ENCODE results near the gene VEGFA.
"Not testable (repeated sequence)": the region's sequence is repeated elsewhere in the genome, so short reads cannot be mapped to it uniquely, and the experiment has no call there.

Gene VEGFA

DNA sequence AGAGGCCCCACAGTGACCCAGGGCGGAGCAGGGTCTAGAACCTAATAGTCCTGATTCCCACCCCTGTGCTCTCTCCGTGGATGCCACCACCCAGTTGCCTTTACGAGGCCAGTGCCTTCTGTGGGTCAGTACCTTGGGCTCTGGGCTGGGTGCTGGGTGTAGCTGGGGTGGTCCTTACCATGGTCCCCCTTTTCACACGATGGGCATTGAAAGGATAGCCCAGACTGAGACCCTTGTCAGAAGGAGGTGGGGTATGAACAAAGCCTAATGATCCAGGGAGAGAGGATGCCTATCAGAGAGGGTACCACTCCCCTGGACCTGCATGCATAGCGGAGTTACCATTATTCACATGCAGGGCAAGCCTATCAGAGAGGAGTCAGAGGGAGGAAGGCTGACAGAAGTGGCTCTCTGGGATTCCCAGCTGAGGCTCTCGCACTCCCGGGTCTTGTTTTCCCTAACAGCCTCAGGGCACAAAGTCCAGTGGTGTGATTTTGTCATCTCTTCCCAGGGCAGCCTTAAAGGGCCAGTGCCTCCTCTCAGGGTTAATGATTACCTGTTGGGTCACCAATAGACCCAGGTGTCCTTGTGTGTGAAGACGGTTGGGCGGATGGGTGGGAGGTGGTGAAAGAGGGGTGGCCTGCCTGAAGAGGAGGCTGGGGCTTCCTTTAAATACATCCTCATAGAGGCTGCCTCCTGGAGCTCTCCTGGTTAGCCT is 36.2 kb downstream of the VEGFA start:
- no peak for DNase-seq

DNA sequence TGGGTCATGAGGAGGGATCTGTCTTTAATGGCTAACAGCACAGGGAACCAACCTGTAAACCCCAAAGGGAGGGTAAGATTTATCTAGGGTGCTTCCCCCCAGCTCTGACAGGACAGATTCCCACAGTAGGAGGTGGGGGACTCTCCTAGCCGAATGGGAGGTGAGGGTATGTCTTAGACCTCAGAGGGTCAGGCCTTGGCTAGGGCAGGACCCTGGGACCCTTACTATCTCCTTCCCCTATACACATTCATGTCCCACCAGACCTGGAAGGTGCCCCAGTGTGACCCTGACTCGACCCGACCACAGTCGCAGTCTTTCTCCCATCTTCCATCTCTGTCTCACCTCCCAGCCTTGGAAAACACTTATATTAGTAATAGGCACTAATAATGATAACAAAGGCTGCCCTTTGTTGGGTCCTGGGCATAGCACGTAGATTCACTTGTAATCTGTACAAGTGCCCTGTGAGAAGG is 36.8 kb downstream of the VEGFA start:
- DNase-seq = no peak

DNA sequence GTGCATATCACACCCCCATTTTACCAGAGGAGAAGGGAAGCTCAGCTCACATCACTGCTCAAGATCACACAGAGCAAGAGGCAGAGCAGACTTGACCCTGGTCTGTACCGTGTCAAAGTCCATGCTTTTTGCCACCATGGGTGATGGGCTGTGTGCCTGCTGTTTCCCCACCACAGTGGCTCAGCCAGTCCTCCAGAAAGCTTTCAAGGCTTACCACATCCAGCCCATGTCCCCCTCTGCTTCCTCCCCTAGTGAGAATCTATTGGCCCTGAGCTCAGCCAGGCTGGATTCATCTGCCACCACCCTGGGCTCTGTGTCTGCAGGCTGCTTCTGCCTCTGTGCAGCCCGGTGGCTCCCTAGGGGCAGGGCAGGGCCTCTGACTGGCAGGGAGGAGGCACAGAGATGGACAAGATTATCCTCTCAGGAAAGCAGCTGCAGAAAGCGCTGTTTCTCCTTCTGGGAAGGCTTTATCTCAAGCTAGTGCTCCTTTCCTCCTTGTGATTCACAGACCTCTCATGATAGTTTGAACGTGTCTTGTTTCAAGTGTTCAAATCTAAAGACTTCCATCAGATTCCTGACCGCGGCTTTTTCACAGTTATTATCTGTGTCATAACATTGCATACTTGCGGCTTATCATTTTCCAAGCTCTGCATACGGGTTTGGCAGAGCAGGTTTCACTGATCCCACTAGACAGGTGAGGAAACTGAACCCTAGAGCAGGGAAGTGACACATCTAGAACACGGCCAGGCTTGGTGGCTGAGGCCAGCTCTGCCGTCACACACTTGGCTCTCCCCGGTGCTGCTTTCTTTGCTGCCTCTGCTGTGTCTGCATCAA is 37.4 kb downstream of the VEGFA start:
- no peak for DNase-seq

- DNase-seq = no peak
These were observed 38.4 kb downstream of the VEGFA start for GRCh38 chr6:43808412-43808811.

DNA sequence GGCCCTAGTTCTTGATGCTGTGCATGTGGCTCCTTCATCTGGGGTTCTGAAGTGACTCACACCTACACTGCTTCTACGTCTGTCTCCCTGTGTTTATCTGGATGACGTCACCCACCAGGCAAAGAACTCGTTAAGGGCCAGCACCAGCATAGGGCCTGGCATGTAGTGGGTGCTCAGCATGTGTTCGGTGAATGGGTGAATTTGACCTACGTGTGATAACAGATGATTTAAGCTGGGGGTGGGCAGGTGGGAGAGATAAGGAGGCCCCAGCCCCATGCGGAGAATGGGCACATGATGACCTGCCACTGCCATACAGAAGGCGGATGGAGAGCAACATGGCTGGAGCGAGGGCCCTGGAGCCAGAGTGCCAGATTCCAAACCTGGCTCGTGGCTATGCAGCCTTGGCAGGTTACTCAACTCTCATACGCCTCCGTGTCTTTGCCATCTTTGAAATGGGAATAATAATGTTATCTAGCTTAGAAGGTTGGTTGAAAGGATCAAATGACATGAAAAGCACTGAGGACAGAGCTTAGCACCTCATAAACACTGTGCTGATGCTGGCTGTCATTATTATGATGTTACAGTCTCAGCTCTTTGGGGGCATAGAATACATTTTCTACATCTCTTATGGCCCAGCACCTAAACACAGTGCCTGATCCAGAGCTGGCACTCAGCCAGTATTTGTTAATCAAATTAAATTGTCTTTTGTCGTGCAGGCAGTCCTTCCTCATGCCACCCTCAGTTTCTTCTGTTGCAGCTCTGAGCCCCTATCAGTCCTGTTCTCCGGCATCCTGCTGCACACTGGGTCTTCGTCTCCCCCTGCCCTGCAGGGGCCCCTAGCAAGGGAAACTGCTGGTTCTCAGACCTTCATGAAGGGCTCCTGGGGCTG is 39.6 kb downstream of the VEGFA start:
- no peak for DNase-seq

- DNase-seq = no peak
These were observed 41.1 kb downstream of the VEGFA start for GRCh38 chr6:43810965-43811732.

GRCh38 chr6:43811733-43812099 is 41.7 kb downstream of the VEGFA start:
- no peak for DNase-seq

- DNase-seq = peak; percentile 48 to 75
These were observed 43.0 kb downstream of the VEGFA start for GRCh38 chr6:43812850-43813578.

GRCh38 chr6:43814111-43814510 is 44.1 kb downstream of the VEGFA start:
- DNase-seq = no peak

DNA sequence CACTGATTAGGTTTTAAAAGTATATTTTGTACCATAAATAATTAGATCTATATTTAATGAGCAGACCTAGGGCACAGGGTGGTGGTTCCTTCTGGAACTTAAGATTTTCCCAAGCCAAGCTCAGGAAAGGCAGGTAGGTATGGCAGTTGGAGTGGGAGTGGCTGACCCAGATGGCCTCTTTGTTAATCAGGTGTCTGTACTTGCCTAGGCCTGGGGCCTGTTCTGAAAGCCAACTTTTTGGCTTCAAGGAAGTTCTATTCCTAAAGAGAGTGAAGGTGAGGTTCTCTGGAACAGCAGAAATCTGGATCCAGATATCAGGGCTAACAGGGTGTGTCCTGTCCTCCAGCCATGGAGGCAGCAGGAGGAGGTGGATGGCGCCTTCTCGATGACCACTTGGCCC is 44.9 kb downstream of the VEGFA start:
- DNase-seq = no peak

DNA sequence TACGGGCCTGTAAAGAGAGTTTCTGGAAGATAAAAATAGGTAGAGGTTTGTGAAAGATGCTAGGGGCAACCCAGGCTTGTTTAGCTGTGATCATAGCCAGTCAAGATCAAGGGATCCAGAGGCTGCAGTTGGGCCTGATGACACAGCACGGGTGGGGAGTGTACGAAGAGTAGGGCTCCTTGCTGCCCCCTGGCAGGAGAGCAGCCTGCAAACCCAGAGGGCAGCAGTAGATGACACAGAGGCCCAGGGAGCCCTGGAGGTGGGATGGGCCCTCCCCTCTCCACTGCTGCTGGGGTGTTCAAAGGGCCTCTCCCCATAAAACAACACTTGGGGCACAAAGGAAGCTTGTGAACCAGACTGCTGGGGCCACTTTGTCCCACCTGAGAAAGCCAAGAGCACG is 47.2 kb downstream of the VEGFA start:
- DNase-seq = peak; percentile 29 to 52

DNA sequence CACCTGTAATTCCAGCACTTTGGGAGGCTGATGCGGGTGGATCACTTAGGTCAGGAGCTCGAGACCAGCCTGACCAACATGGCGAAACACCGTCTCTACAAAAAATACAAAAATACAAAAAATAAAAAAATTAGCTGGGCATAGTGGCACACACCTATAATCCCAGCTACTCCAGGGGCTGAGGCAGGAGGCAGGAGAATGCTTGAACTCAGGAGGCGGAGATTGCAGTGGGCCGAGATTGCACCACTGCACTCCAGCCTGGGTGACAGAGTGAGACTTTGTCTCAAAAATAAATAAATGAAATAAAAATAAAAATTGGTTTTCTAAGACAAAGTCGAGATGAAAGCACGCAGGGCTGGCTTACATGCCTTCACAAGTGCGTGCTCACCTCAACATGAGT is 49.0 kb downstream of the VEGFA start:
- DNase-seq = not testable (repeated sequence)

- no peak for DNase-seq
These were observed 49.9 kb downstream of the VEGFA start for GRCh38 chr6:43819958-43820357.

DNA sequence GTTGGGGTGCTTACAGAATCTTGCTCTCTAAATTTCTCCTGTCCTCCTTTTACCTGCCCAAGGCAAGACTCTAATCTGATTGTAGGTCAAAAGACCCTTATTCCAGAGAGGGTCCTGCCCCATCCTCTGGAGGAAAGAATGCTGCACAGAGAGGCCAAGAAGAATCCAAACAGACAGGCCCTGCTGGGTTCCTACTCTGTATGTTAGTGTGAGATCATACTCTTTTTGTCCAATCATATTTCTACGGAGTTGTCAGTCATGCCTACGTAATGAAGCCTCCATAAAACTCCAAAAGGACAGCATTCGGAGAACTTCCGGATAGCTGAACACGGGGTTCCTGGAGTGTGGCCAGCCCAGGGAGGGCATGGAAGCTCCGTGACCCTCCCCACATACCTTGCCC is 50.5 kb downstream of the VEGFA start:
- DNase-seq = no peak

DNA sequence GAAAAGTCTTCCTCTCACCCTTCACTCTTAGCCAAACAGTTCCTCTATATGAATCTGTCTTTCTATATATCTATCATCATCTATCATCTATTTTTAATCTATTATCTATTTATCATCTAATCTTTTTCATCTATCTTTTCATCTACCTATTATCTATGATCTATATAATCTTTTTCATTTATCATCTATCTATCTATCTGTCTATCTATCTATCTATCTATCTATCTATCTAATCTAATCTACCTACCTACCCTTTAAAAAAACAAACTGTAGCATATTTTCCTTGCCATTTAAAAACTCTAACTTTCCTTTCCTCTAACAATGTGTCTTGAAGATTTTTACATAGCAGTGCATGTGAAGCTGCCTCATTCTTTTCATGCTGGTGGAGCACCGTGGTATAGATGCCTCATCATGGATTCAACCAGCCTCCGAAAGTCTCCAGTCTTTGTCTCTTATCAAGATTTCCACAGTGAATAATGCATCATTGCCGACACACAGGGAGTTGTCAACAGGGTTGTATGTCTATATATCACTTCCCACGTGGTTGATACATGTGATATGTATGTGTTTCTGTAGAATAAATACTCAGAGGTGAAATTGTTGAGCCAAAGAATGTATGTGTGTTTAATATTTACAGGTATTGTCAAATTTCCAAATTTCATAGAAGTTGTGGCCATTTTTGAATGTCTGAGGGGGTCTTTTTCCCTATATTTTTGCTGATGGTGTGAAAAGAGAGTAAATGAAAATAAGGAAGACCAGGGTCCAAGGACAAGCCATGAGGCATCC is 51.3 kb downstream of the VEGFA start:
- no peak for DNase-seq

DNA sequence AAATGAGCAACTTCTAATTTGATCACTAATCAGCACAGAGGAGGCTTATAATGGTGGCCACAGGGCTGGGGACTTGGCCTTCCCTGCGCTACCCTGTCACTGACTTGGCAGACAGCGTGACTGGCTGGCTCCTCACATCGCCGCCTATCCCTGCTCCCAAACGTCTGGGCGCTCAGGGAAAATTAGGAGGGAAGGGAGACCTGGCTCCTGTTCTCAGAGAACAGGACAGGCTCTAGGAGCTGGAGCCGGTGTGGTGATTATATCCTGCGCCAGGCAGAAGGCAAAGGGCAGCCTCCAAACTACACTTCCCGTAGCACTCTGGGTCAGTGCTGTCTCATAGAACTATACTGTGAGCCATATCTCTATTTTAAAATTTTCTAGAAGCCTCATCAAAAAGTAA is 53.4 kb downstream of the VEGFA start:
- no peak for DNase-seq

DNA sequence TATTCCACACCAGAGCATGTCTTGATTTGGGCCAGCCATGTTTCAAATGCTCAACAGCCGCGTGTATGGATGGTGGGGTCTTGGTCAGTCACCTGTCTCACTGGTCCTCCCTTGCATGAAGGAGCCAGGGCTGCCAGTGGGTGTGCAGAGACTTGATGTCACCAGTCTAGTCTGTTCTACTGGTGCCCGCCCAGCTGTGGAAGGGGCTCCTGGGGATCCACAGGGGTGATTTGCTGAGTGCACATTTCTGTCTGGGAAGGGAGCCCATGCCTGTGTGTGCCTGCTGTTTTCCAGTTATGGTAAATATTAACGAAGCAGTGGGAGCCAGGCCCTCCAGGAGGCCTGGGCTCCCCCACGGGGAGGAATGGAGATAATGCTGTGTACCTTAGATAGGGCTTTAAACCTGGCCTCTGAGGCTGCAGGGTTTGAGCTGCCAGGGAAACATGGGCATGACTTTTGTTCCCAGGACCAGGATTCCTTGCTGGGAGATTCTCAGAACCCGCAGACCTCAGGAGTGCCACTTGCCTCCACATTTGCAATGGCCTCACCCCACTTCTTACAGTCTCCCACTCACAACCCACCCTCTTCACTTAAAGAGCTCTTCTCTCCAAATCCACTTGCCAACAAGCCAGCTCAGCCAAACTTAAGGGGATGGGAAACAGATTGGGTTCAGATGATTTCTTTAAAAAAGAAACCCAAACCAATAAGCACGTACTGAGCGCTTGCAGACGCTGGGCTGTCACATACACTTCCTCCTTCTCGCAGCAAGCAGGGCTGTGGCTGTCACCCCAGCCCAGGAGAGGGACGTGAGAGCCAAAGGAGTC is 54.1 kb downstream of the VEGFA start:
- peak; percentile 25 to 45 for DNase-seq

GRCh38 chr6:43824703-43825064 is 54.7 kb downstream of the VEGFA start:
- no peak for DNase-seq

GRCh38 chr6:43825187-43826115 is 55.4 kb downstream of the VEGFA start:
- no peak for DNase-seq
